Sigmoid colon (tissue), 7 donors: ENCODE data around the gene NABP2. TPM values are rescaled to one million over a fixed set of nuclear protein-coding genes. Genes with fewer than 3 reads are reported as not detected.
"Not testable (repeated sequence)": the region's sequence is repeated elsewhere in the genome, so short reads cannot be mapped to it uniquely, and the experiment has no call there.

Source experiments
- DNase-seq: peaks from one replicate; pipeline ENCODE4 v3.0.0-alpha.2; 2019
- H3K27ac ChIP-seq, 4 donors: fragments of 200-600 bp; sonication (generic); one replicate each; pipeline ENCODE4 v1.5.1; 2016 to 2019; ENCODE audit warnings: mild to moderate bottlenecking in 1 of 4
- H3K27me3 ChIP-seq, 3 donors: fragments of 200-600 bp; sonication (generic); one replicate each; pipeline ENCODE4 v1.5.1; 2019; ENCODE audit warnings: mild to moderate bottlenecking in 1 of 3
- H3K36me3 ChIP-seq, 4 donors: fragments of 200-600 bp; sonication (generic); one replicate each; pipeline ENCODE4 v1.5.1; 2016 to 2019
- H3K4me1 ChIP-seq, 4 donors: fragments of 200-600 bp; sonication (generic); one replicate each; pipeline ENCODE4 v1.5.1; 2017 to 2019
- H3K4me3 ChIP-seq, 4 donors: fragments of 200-600 bp; sonication (generic); one replicate each; pipeline ENCODE4 v1.5.1; 2017 to 2019; ENCODE audit warnings: mild to moderate bottlenecking in 2 of 4, moderate library complexity in 1 of 4
- H3K9me3 ChIP-seq, 4 donors: fragments of 200-600 bp in 3 of 4; sonication (generic) in 3 of 4; one replicate each; pipeline versions ENCODE4 v1.5.1 to v1.6.1; 2013 to 2019
- EP300 ChIP-seq, 4 donors: sonication (generic); formaldehyde crosslinking; IDR thresholded peaks; one replicate each; pipeline ENCODE4 v1.6.1; 2017; ENCODE audit warnings: antibody characterized with exemption in 4 of 4
- POLR2A ChIP-seq, 2 donors: fragments of 450-650 bp; IDR thresholded peaks; one replicate each; pipeline ENCODE4 v1.6.1; 2016; ENCODE audit warnings: antibody characterized with exemption in 2 of 2, mild to moderate bottlenecking in 2 of 2, moderate library complexity in 2 of 2
- POLR2AphosphoS5 ChIP-seq, 4 donors: sonication (generic); formaldehyde crosslinking; IDR thresholded peaks; one replicate each; pipeline ENCODE4 v1.6.1; 2017; ENCODE audit warnings: antibody characterized with exemption in 4 of 4
- WGBS, 2 donors: extraction: QIAGEN DNeasy Blood & Tissue Kit; methylation state at CpG; one replicate each; pipeline ENCODE4 v1.1.7; 2013; 5-methylcytosine and 5-hydroxymethylcytosine counted together
- intact Hi-C: fragments of 100-400 bp; cut with DNase I; formaldehyde crosslinking; loops from one replicate; pipeline ENCODE4 v1.15.1; 2023
- polyA plus RNA-seq, 3 donors: library from polyadenylated mRNA; stranded (reverse); fragments of 200-250 nt; gene quantifications; one replicate each; pipeline ENCODE4 v1.2.3, GENCODE V29; 2013
- total RNA-seq, 4 donors: library from RNA; depleted of rRNA; stranded (reverse); fragments of >200 nt; gene quantifications; one replicate each; pipeline ENCODE4 v1.1.0, GENCODE V29; 2016
- TF ChIP-seq, protein P1 (sequence below), 4 experiments: fragments of 450-650 bp in 3 of 4; fragments of 200-600 bp in 1 of 4; IDR thresholded peaks; one replicate each; pipeline ENCODE4 v1.5.1; 2016 to 2019; ENCODE audit warnings: antibody characterized with exemption in 4 of 4, mild to moderate bottlenecking in 3 of 4, moderate library complexity in 2 of 4
- donor health status: healthy with polysubstance abuse.
- donor health status: Bipolar disorder and iron deficiency.
- donor health status: healthy.

The NABP2 gene
- total and polyA plus RNA-seq, 7 donors, result 17.2 to 43.7 (median 32.6) TPM

GRCh38 chr12:56192582-56192981 lies 31.6 kb upstream of the NABP2 start:
- Histone ChIP-seq H3K27me3 (no peaks in the 10 kb centered on the region), H3K36me3 (no peaks in the 10 kb centered on the region), H3K27ac (no peak overlapping the region), H3K9me3 (no peaks in the 10 kb centered on the region), H3K4me3 (no peak overlapping the region), H3K4me1 (peaks cover 0 to 23% (median 18%) of the 10 kb centered on the region in 4 donors)
- no peak for DNase-seq
- intact Hi-C loops, result loop anchor here (5.0 kb wide), 2 partner anchors 65 to 275 kb away; partner anchors contain the start of genes ANKRD52 and SPRYD4
- no peak for TF ChIP-seq POLR2A (IDR thresholded peaks at IDR 0.05)
- no peak for TF ChIP-seq EP300 (IDR thresholded peaks at IDR 0.05)
- TF ChIP-seq POLR2AphosphoS5 (IDR thresholded peaks at IDR 0.05), result no peak
- TF ChIP-seq, protein P1, sequence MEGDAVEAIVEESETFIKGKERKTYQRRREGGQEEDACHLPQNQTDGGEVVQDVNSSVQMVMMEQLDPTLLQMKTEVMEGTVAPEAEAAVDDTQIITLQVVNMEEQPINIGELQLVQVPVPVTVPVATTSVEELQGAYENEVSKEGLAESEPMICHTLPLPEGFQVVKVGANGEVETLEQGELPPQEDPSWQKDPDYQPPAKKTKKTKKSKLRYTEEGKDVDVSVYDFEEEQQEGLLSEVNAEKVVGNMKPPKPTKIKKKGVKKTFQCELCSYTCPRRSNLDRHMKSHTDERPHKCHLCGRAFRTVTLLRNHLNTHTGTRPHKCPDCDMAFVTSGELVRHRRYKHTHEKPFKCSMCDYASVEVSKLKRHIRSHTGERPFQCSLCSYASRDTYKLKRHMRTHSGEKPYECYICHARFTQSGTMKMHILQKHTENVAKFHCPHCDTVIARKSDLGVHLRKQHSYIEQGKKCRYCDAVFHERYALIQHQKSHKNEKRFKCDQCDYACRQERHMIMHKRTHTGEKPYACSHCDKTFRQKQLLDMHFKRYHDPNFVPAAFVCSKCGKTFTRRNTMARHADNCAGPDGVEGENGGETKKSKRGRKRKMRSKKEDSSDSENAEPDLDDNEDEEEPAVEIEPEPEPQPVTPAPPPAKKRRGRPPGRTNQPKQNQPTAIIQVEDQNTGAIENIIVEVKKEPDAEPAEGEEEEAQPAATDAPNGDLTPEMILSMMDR (IDR thresholded peaks at IDR 0.05), result no peak

GRCh38 chr12:56193025-56193578 lies 31.0 kb upstream of the NABP2 start:
- peak; percentile 87 for DNase-seq
- Histone ChIP-seq H3K27me3 (no peaks in the 10 kb centered on the region), H3K36me3 (no peaks in the 10 kb centered on the region), H3K9me3 (no peaks in the 10 kb centered on the region), H3K4me3 (no peak overlapping the region), H3K27ac (no peak overlapping the region), H3K4me1 (peaks cover 0 to 18% (median 13%) of the 10 kb centered on the region in 4 donors)
- TF ChIP-seq POLR2AphosphoS5 (IDR thresholded peaks at IDR 0.05), result peak in 1 of 4 donors; percentile 23
- TF ChIP-seq, protein P1 (IDR thresholded peaks at IDR 0.05), result peak; percentile 80 to 85 (median 82)
- TF ChIP-seq POLR2A (IDR thresholded peaks at IDR 0.05), result no peak
- no peak for TF ChIP-seq EP300 (IDR thresholded peaks at IDR 0.05)
- intact Hi-C loops, result loop anchor here (1.0 to 5.0 kb wide), 3 partner anchors 31 to 274 kb away; partner anchors contain the start of genes ANKRD52, NABP2 and SPRYD4
- WGBS, 2 donors, result 49 to 50% methylated on average over 1 of the region's 1 CpG

DNA sequence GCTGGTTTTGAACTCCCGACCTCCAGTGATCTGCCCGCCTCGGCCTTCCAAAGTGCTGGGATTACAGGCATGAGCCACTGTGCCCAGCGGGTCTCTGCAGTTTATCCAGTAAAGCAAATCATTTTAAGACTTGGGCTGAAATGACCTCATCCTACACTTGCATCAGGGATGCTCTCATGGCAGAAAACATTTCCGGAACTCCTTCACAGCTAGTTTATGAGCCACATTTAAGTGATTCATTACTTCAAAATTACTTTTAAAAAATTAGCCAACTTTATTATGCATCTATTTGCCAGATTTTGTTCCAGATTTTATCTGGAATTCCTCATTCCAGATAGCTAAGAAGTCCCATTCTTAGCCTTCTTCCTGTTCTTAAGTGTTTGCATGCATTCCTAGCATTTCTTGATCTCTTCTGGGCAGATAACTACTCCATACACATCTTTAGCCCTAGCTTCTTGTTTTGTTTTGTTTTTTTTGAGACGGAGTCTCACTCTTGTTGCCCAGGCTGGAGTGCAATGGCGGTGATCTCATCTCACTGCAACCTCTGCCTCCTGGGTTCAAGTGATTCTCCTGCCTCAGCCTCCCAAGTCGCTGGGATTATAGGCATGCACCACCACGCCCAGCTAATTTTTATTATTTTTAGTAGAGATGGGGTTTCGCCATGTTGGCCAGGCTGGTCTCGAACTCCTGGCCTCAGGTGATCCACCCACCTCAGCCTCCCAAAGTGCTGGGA lies 27.2 kb upstream of the NABP2 start:
- peak overlapping the region in 2 of 4 donors; percentile 3 to 42 for H3K27ac ChIP-seq
- H3K27me3 ChIP-seq, H3K4me3 ChIP-seq, H3K4me1 ChIP-seq, H3K36me3 ChIP-seq, H3K9me3 ChIP-seq, intact Hi-C loops, DNase-seq: not testable (repeated sequence)
- TF ChIP-seq POLR2AphosphoS5 (IDR thresholded peaks at IDR 0.05), result peak in 1 of 4 donors; percentile 13
- WGBS, 2 donors, result 81 to 82% methylated on average over 11 of the region's 11 CpGs

DNA sequence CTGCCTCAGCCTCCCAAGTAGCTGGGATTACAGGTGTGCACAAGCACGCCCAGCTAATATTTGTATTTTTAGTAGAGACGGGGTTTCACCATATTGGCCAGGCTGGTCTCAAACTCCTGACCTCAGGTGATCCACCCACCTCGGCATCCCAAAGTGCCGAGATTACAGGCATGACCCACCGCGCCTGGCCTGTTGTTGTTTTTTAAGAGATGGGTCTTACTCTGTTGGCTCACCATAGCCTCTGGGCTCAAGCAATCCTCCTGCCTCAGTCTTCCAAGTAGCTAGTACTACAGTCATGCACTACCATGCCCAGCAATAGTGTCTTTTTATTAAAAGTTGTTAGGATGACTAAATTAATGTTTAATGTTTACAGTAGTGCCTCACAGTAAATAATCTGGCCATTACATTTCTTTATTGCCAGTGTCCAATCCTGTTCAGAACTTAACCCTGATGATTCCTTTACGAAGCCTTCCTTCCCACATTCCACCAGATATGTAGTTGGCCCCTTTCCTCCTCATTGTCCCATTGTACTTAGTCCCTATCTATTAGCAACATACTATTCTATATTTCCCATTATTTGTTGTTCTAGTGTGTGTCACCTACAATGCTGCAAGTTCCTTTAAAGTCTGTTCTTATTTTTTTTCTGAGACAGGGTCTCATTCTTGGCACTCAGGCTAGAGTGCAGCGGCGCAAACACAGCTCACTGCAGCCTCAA lies 26.1 kb upstream of the NABP2 start:
- no peaks in the 10 kb centered on the region for H3K36me3 ChIP-seq
- H3K4me1 ChIP-seq, result peaks cover 0 to 9% (median 2%) of the 10 kb centered on the region in 4 donors
- H3K4me3 ChIP-seq, result no peak overlapping the region
- DNase-seq, result no peak
- intact Hi-C loops, result no loop called here
- H3K9me3 ChIP-seq, result no peaks in the 10 kb centered on the region
- H3K27me3 ChIP-seq, result no peaks in the 10 kb centered on the region
- TF ChIP-seq POLR2AphosphoS5 (IDR thresholded peaks at IDR 0.05) (no peak), EP300 (IDR thresholded peaks at IDR 0.05) (no peak), POLR2A (IDR thresholded peaks at IDR 0.05) (no peak)
- TF ChIP-seq, protein P1 (IDR thresholded peaks at IDR 0.05), result no peak
- WGBS, 2 donors, result 83 to 86% methylated on average over 9 of the region's 9 CpGs
- no peak overlapping the region for H3K27ac ChIP-seq

DNA sequence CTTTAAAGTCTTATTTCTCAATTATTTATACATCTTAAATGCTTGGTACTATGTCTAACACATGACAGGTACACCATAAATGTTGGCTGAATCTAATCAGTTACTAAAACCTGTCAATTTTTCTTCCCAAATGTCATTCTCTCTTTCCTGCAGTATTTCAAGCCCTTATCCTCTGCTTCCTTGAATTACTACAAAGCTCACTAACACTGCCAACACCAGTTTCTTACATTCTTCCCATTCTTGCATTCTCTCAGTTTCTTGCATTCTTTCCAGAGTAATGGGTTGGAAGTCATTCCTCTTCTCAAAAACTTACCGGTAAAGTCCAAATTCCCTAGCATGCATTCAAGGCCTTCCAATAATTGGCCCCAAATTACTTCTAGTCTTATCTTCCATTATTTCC lies 25.3 kb upstream of the NABP2 start:
- H3K27ac ChIP-seq, result no peak overlapping the region
- DNase-seq, result no peak
- no peak overlapping the region for H3K4me3 ChIP-seq
- H3K36me3 ChIP-seq, result no peaks in the 10 kb centered on the region
- TF ChIP-seq POLR2AphosphoS5 (IDR thresholded peaks at IDR 0.05), result no peak
- TF ChIP-seq, protein P1 (IDR thresholded peaks at IDR 0.05), result no peak
- no peaks in the 10 kb centered on the region for H3K9me3 ChIP-seq
- no peaks in the 10 kb centered on the region for H3K27me3 ChIP-seq
- 91 to 92% methylated on average over 1 of the region's 1 CpG for WGBS, 2 donors
- intact Hi-C loops, result no loop called here
- peaks cover 0 to 5% (median 2%) of the 10 kb centered on the region in 4 donors for H3K4me1 ChIP-seq
